ENCODE results near the gene SHB.

- TF ChIP-seq CTCF (IDR thresholded peaks at IDR 0.05; ENCODE audit: low read length), result no peak
- no peak for TF ChIP-seq EZH2phosphoT487 (IDR thresholded peaks at IDR 0.05; ENCODE audit: low read length)
- no peak for TF ChIP-seq EZH2 (optimal IDR thresholded peaks at IDR 0.05; ENCODE audit: low read depth, low read length)
Measured at GRCh38 chr9:37919246-37919955, 149.6 kb downstream of the SHB start.
